Breast epithelium (tissue), 4 donors: ENCODE measurements around the gene INHBB. TPM values are rescaled to one million over a fixed set of nuclear protein-coding genes. Genes with fewer than 3 reads are reported as not detected.

ENCODE experiments used
- DNase-seq, 2 donors: peaks; one replicate each; pipeline ENCODE4 v3.0.0-alpha.2; 2019; ENCODE audit warnings: low spot score in 2 of 2
- H3K27ac ChIP-seq, 2 donors: fragments of 200-600 bp; sonication (generic) in 1 of 2; one replicate each; pipeline ENCODE4 v1.5.1; 2016 to 2019; ENCODE audit warnings: mild to moderate bottlenecking in 1 of 2
- H3K27me3 ChIP-seq, 2 donors: fragments of 200-600 bp; sonication (generic) in 1 of 2; one replicate each; pipeline versions ENCODE4 v1.5.1 to v1.6.0; 2017 to 2019; ENCODE audit warnings: control low read depth in 1 of 2, mild to moderate bottlenecking in 1 of 2
- H3K36me3 ChIP-seq: fragments of 200-600 bp; one replicate; pipeline ENCODE4 v1.5.1; 2019
- H3K4me1 ChIP-seq, 2 donors: fragments of 200-600 bp; sonication (generic); one replicate each; pipeline ENCODE4 v1.5.1; 2016 to 2019; ENCODE audit warnings: control low read depth in 1 of 2
- H3K4me3 ChIP-seq, 3 donors: fragments of 200-600 bp; sonication (generic); 1 replicate in 2 of 3; 2 replicates in 1 of 3; pipeline ENCODE4 v1.5.1; 2016 to 2019; ENCODE audit warnings: mild to moderate bottlenecking in 3 of 3, moderate library complexity in 2 of 3
- H3K9me3 ChIP-seq, 2 donors: fragments of 200-600 bp; sonication (generic) in 1 of 2; one replicate each; pipeline ENCODE4 v1.5.1; 2016 to 2019; ENCODE audit warnings: control low read depth in 1 of 2
- POLR2A ChIP-seq: fragments of 450-650 bp; IDR thresholded peaks from one replicate; pipeline ENCODE4 v1.6.1; 2016; ENCODE audit warnings: antibody characterized with exemption, mild to moderate bottlenecking, moderate library complexity
- POLR2AphosphoS5 ChIP-seq, 3 donors: sonication (generic); formaldehyde crosslinking; IDR thresholded peaks; one replicate each; pipeline ENCODE4 v1.6.1; 2017; ENCODE audit warnings: antibody characterized with exemption in 3 of 3
- intact Hi-C: fragments of 100-400 bp; cut with DNase I; formaldehyde crosslinking; loops from one replicate; pipeline ENCODE4 v1.15.1; 2023; ENCODE audit warnings: low total_unique reads
- total RNA-seq, 3 donors: library from RNA; depleted of rRNA; stranded (reverse); fragments of >200 nt; gene quantifications; one replicate each; pipeline ENCODE4 v1.1.0, GENCODE V29; 2016
- TF ChIP-seq, protein P1 (sequence below), 3 donors: fragments of 450-650 bp; IDR thresholded peaks; one replicate each; pipeline ENCODE4 v1.5.1; 2016 to 2017; ENCODE audit warnings: antibody characterized with exemption in 3 of 3, mild to moderate bottlenecking in 3 of 3, moderate library complexity in 3 of 3

INHBB gene
- total RNA-seq, 3 donors from 2014 or later = 35.0 to 60.6 (median 42.3) TPM

DNA sequence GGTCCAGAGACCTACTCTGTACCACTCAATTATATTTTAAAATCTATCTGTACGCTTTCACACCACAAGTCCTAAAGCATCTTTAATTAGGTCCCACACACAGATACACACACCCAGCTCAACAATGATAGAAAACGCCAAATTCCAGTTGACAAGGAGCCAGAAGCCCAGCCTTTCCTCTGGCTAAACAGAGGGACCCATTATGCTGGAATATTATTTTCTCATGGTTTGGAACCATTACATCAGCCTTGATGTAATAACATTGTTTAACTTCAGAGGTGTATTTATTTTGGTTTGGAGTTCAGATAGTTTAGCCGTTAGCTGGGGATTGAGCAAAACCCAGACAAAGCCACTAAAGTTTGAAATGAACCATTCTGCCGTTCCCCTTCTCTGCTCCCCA, 14.0 kb upstream of the INHBB start:
- Histone ChIP-seq H3K36me3 (no peaks in the 10 kb centered on the region), H3K4me3 (no peak overlapping the region), H3K4me1 (no peaks in the 10 kb centered on the region), H3K27me3 (no peaks in the 10 kb centered on the region), H3K9me3 (no peaks in the 10 kb centered on the region), H3K27ac (no peak overlapping the region)
- TF ChIP-seq, protein P1, sequence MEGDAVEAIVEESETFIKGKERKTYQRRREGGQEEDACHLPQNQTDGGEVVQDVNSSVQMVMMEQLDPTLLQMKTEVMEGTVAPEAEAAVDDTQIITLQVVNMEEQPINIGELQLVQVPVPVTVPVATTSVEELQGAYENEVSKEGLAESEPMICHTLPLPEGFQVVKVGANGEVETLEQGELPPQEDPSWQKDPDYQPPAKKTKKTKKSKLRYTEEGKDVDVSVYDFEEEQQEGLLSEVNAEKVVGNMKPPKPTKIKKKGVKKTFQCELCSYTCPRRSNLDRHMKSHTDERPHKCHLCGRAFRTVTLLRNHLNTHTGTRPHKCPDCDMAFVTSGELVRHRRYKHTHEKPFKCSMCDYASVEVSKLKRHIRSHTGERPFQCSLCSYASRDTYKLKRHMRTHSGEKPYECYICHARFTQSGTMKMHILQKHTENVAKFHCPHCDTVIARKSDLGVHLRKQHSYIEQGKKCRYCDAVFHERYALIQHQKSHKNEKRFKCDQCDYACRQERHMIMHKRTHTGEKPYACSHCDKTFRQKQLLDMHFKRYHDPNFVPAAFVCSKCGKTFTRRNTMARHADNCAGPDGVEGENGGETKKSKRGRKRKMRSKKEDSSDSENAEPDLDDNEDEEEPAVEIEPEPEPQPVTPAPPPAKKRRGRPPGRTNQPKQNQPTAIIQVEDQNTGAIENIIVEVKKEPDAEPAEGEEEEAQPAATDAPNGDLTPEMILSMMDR (IDR thresholded peaks at IDR 0.05) = no peak
- TF ChIP-seq POLR2AphosphoS5 (IDR thresholded peaks at IDR 0.05) (no peak), POLR2A (no peak)
- DNase-seq = no peak
- intact Hi-C loops = no loop called here

DNA sequence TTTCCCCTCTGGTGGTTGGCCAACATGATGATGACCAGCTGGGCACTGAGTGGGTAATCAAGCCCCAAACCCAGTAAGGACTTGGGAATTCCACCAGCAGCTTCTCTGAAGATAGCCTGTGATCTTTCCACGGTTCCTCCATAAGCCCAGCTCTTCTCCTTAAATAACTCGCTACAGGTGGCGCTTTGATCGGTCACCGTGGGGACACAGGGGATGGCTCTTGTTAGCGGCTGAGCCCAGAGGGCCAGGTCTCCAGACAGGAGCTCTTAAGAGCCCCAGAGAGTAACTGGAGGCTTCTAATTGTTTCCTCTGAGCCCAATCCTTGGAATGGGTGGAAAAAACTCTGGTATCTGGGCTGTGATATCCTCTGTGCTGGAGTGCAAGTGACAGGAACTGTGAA, 13.6 kb upstream of the INHBB start:
- Histone ChIP-seq H3K27me3 (no peaks in the 10 kb centered on the region), H3K27ac (no peak overlapping the region), H3K4me1 (no peaks in the 10 kb centered on the region), H3K9me3 (no peaks in the 10 kb centered on the region), H3K36me3 (no peaks in the 10 kb centered on the region), H3K4me3 (no peak overlapping the region)
- intact Hi-C loops = no loop called here
- TF ChIP-seq POLR2AphosphoS5 (IDR thresholded peaks at IDR 0.05) = no peak
- no peak for TF ChIP-seq POLR2A
- TF ChIP-seq, protein P1 (IDR thresholded peaks at IDR 0.05) = no peak
- no peak for DNase-seq

DNA sequence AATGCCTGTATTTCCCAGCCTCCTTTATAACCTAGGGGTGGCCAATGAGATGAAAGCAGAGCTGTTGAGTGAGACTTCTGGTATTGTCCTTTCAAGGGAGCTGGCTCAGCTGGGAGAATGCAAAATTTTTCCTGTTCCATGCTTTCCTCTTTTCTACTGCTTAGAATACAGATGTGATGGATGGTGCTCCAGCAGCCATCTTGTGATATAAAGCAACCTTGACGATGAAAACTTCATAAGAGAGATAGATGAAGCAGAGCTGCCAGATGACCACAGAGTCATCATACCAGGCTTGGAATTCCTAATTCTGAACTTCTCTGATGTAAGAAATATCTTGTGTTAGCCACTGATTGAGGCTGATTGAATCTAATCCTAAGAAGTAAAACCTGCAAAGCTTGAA, 11.9 kb upstream of the INHBB start:
- no peak for DNase-seq
- no peak overlapping the region for H3K27ac ChIP-seq
- H3K27me3 ChIP-seq = no peaks in the 10 kb centered on the region
- TF ChIP-seq POLR2A = no peak
- TF ChIP-seq, protein P1 (IDR thresholded peaks at IDR 0.05) = no peak
- no peak for TF ChIP-seq POLR2AphosphoS5 (IDR thresholded peaks at IDR 0.05)
- no peak overlapping the region for H3K4me3 ChIP-seq
- intact Hi-C loops = no loop called here
- H3K4me1 ChIP-seq = no peaks in the 10 kb centered on the region
- H3K36me3 ChIP-seq = no peaks in the 10 kb centered on the region
- no peaks in the 10 kb centered on the region for H3K9me3 ChIP-seq

DNA sequence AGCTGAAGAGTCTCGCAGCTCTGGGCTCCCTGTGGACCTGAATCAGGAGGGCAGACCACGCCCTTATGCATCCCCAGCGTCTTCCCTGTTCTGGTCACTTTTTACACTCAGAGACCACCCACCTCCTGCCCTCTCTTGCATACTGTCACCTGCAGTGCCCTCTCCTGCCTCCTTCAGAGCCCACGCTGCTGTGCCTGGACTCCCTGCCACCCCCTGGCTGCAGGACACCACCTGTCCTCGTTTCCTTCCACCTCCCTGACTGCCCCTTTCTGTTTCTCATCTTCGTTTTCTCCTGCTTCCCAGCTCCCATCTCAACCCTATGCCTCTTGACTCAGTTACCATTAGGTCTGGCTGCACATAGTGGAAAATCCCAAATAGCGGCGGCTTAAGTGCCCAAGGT, 9.2 kb upstream of the INHBB start:
- no peaks in the 10 kb centered on the region for H3K4me1 ChIP-seq
- TF ChIP-seq POLR2A (no peak), POLR2AphosphoS5 (IDR thresholded peaks at IDR 0.05) (no peak)
- TF ChIP-seq, protein P1 (IDR thresholded peaks at IDR 0.05) = no peak
- H3K27me3 ChIP-seq = peaks cover 0 to 5% of the 10 kb centered on the region in 2 donors
- intact Hi-C loops = no loop called here
- H3K27ac ChIP-seq = no peak overlapping the region
- DNase-seq = no peak
- no peak overlapping the region for H3K4me3 ChIP-seq
- H3K36me3 ChIP-seq = no peaks in the 10 kb centered on the region
- H3K9me3 ChIP-seq = no peaks in the 10 kb centered on the region

DNA sequence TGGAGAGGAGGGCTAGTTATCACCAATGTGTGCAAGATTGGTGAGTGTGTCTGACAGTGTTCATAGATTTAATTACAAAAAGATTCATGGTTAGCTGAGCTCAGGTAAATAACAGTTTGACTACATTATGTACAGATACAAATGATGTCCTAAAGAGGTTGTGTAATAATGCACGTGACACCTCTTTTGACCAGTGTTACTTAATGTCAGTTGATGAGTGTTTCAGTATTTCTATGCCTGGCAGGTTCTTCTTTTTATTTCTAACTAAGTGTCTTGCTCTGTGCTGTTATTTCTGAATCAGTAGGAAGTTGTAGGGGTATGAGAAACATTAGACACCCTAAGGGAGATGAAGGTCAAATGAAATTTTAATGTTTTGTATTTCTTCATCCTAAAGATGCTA, 7.9 kb upstream of the INHBB start:
- no peaks in the 10 kb centered on the region for H3K36me3 ChIP-seq
- no peaks in the 10 kb centered on the region for H3K9me3 ChIP-seq
- DNase-seq = no peak
- no peaks in the 10 kb centered on the region for H3K4me1 ChIP-seq
- TF ChIP-seq POLR2A (no peak), POLR2AphosphoS5 (IDR thresholded peaks at IDR 0.05) (no peak)
- TF ChIP-seq, protein P1 (IDR thresholded peaks at IDR 0.05) = no peak
- H3K4me3 ChIP-seq = no peak overlapping the region
- no peak overlapping the region for H3K27ac ChIP-seq
- H3K27me3 ChIP-seq = peaks cover 0 to 5% of the 10 kb centered on the region in 2 donors
- intact Hi-C loops = no loop called here
